Left lung (tissue), 10 donors: ENCODE results near the gene RNF224. TPM values are rescaled to one million over a fixed set of nuclear protein-coding genes. Genes with fewer than 3 reads are reported as not detected.

Experiments used
- ATAC-seq: fragments of 200-7000 bp; cut with Tn5 transposase; one replicate; pipeline ENCODE4 v1.9.1; 2020; ENCODE audit warnings: moderate library complexity
- DNase-seq, 4 donors: peaks; one replicate each; pipeline ENCODE4 v3.0.0-alpha.2; 2013 to 2020
- H3K27ac ChIP-seq, 2 donors: fragments of 200-600 bp; sonication (generic) in 1 of 2; one replicate each; pipeline versions ENCODE4 v1.5.0 to v1.8.0; 2020 to 2021
- H3K27me3 ChIP-seq, 2 donors: fragments of 200-600 bp; sonication (generic) in 1 of 2; one replicate each; pipeline versions ENCODE4 v1.5.0 to v1.8.0; 2020 to 2021
- H3K36me3 ChIP-seq, 2 donors: fragments of 200-600 bp; sonication (generic) in 1 of 2; one replicate each; pipeline versions ENCODE4 v1.5.0 to v1.8.0; 2020 to 2021
- H3K4me1 ChIP-seq, 2 donors: fragments of 200-600 bp; one replicate each; pipeline ENCODE4 v1.8.0; 2021
- H3K4me3 ChIP-seq, 2 donors: fragments of 200-600 bp; sonication (generic) in 1 of 2; one replicate each; pipeline versions ENCODE4 v1.5.0 to v1.8.0; 2020 to 2021; ENCODE audit warnings: mild to moderate bottlenecking in 1 of 2
- H3K9me3 ChIP-seq, 2 donors: fragments of 200-600 bp; sonication (generic) in 1 of 2; one replicate each; pipeline versions ENCODE4 v1.5.0 to v1.8.0; 2020 to 2021
- intact Hi-C, 2 donors: fragments of 100-400 bp; cut with DNase I; formaldehyde crosslinking; loops; one replicate each; pipeline versions ENCODE4 v1.11.2 to v1.14.2; 2022
- polyA plus RNA-seq, 6 donors: library from polyadenylated mRNA; unstranded; fragments of 120-200 nt; gene quantifications; one replicate each; pipeline ENCODE4 v1.2.1, GENCODE V29; 2013; ENCODE audit not compliant: insufficient read length in 6 of 6
- total RNA-seq, 2 donors: library from RNA; stranded (reverse); fragmentation: NEBNext Ultra II Directional; extraction: Animal tissue kit (Norgen Biotek cat#: 25700); gene quantifications; one replicate each; pipeline ENCODE4 v1.2.1, GENCODE V29; 2021
- TF ChIP-seq, protein P1 (sequence below), 2 donors: fragments of 200-600 bp; sonication (generic) in 1 of 2; IDR thresholded peaks; one replicate each; pipeline versions ENCODE4 v1.5.0 to v1.8.0; 2021; ENCODE audit warnings: antibody characterized with exemption in 2 of 2
- donor health status: DM: no; HTN: yes; CAD: no.
- donor health status: DM: no; HTN: no; CAD: no.

The RNF224 gene
- total and polyA plus RNA-seq, 8 donors, result 0.15 to 4.8 (median 2.6) TPM

DNA sequence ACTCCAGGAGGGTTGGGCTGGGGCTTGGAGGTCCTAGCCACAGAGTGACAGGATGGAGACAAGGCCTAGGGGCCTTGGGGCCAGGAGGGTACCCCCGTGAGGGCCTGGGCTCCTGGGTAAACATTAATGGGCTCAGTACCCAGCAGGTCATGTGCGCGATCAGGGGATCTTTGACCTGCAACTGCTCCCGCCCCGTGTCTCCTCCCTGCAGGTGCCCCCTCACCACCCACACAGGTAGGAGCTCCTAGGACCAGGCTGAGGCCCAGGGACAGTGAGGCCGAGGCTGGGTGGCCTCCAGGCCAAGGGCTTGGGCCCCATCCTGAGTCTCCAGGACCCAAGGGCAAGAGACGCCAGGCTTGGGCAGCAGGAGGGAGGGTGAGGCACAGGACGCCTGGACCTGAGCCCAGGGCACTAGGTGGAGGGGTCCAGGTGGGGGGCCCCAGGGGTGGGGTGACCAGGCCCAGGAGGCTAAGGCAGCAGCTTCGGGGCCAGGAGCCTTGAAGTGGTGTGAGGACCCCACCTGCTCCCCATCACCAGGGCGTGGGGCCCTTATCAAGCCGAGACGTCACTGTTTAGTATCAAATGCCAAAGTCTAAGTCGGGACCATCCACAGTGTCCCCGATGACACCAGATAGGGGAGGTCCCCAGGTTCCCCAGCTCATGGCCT is 3.5 kb downstream of the RNF224 start, which contains the start of gene SLC34A3:
Gene SLC34A3 (plus strand): TSS at position 197 of the 667 bp plus-strand sequence. CDS start 802 bp downstream, outside the sequence.
- Histone ChIP-seq H3K36me3 (no peaks in the 10 kb centered on the region), H3K27me3 (peaks cover 0 to 92% of the 10 kb centered on the region in 2 donors), H3K4me3 (no peak within 1 kb of the TSS), H3K27ac (no peak within 1 kb of the TSS), H3K9me3 (no peaks in the 10 kb centered on the region), H3K4me1 (peaks cover 3 to 17% of the 10 kb centered on the region in 2 donors)
- TF ChIP-seq, protein P1, sequence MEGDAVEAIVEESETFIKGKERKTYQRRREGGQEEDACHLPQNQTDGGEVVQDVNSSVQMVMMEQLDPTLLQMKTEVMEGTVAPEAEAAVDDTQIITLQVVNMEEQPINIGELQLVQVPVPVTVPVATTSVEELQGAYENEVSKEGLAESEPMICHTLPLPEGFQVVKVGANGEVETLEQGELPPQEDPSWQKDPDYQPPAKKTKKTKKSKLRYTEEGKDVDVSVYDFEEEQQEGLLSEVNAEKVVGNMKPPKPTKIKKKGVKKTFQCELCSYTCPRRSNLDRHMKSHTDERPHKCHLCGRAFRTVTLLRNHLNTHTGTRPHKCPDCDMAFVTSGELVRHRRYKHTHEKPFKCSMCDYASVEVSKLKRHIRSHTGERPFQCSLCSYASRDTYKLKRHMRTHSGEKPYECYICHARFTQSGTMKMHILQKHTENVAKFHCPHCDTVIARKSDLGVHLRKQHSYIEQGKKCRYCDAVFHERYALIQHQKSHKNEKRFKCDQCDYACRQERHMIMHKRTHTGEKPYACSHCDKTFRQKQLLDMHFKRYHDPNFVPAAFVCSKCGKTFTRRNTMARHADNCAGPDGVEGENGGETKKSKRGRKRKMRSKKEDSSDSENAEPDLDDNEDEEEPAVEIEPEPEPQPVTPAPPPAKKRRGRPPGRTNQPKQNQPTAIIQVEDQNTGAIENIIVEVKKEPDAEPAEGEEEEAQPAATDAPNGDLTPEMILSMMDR (IDR thresholded peaks at IDR 0.05), result no peak
- intact Hi-C loops, result loop anchor here in 1 of 2 donors (2.0 kb wide), 1 partner anchor 108 kb away; no protein-coding TSS in a partner anchor
- DNase-seq, result no peak
- no peak for ATAC-seq

DNA sequence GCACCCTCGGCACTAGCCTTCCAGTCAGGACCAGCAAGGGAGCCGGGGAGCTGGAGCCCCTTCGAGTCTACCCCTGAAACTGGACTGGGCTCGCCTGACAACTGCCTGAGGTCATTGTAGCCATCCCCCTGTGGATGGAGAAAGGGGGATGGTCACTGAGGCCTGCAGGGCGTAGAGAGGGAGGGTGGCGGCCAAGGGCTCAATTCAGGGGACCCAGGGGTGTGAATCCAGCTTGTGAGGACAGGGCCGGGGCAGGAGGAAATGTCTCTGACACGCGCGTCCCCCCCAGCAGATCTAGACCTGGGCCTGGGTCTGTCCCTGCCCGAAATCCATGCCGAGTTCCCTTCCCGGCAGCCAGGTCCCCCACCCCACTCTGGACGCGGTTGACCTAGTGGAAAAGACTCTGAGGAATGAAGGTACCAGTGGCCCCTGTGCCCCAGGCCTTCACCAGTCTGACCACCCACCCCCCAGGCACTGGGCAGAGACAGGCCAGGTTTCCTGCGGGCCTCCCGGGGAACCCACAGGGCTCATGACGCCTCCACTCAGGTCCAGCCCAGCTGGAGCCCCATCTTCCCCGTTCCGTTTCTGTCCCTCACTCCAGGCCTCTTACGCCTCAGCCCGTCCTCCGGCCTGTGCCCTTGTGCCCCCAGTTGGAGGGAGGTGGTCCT is 4.2 kb downstream of the RNF224 start:
- ATAC-seq (no peak), DNase-seq (no peak)
- Histone ChIP-seq H3K4me3 (no peak overlapping the region), H3K27ac (no peak overlapping the region), H3K4me1 (peaks cover 6 to 18% of the 10 kb centered on the region in 2 donors), H3K27me3 (peaks cover 0 to 94% of the 10 kb centered on the region in 2 donors), H3K36me3 (no peaks in the 10 kb centered on the region), H3K9me3 (no peaks in the 10 kb centered on the region)
- intact Hi-C loops, result loop anchor here in 1 of 2 donors (2.0 kb wide), 1 partner anchor 109 kb away; no protein-coding TSS in a partner anchor
- TF ChIP-seq, protein P1 (IDR thresholded peaks at IDR 0.05), result no peak

DNA sequence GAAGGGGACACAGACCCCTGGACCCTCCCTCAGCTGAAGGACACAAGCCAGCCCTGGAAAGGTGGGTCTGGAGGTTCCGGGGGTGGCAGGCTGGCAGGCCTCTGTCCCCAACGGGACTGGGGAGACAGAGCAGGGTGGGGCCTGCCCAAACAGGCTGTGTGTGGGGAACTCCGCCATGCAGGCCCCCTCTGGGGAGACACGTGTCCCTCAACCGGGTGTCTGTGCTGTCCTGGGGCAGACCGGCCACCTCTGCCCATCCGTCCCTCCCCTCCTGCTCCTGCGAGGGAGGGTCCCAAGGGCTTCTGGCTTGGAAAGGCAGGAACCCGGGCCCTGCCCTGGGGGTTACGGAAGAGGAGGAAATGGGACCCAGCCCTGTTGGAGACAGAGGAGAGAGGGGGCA is 4.8 kb downstream of the RNF224 start:
- H3K9me3 ChIP-seq, result no peaks in the 10 kb centered on the region
- H3K4me1 ChIP-seq, result peaks cover 11 to 21% of the 10 kb centered on the region in 2 donors
- TF ChIP-seq, protein P1 (IDR thresholded peaks at IDR 0.05), result no peak
- no peak overlapping the region for H3K27ac ChIP-seq
- no peaks in the 10 kb centered on the region for H3K36me3 ChIP-seq
- peaks cover 0 to 88% of the 10 kb centered on the region in 2 donors for H3K27me3 ChIP-seq
- DNase-seq (no peak), ATAC-seq (no peak)
- H3K4me3 ChIP-seq, result no peak overlapping the region
- intact Hi-C loops, result no loop called here

DNA sequence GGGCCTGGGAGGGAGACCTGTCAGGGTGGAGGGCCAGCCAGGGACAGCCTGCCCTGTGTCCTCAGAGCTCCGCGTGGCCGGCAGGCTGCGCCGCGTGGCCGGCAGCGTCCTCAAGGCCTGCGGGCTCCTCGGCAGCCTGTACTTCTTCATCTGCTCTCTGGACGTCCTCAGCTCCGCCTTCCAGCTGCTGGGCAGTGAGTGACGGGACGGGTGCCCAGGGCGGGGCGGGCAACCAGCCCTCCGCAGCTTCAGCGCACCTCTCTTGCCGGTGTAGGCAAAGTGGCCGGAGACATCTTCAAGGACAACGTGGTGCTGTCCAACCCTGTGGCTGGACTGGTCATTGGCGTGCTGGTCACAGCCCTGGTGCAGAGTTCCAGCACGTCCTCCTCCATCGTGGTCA is 5.2 kb downstream of the RNF224 start:
- intact Hi-C loops, result no loop called here
- TF ChIP-seq, protein P1 (IDR thresholded peaks at IDR 0.05), result no peak
- H3K27ac ChIP-seq, result no peak overlapping the region
- H3K4me3 ChIP-seq, result no peak overlapping the region
- ATAC-seq, result no peak
- no peaks in the 10 kb centered on the region for H3K9me3 ChIP-seq
- H3K36me3 ChIP-seq, result no peaks in the 10 kb centered on the region
- peaks cover 0 to 84% of the 10 kb centered on the region in 2 donors for H3K27me3 ChIP-seq
- peaks cover 8 to 21% of the 10 kb centered on the region in 2 donors for H3K4me1 ChIP-seq
- no peak for DNase-seq
